ENCODE data around the gene FBXL7.

The FBXL7 gene

DNA sequence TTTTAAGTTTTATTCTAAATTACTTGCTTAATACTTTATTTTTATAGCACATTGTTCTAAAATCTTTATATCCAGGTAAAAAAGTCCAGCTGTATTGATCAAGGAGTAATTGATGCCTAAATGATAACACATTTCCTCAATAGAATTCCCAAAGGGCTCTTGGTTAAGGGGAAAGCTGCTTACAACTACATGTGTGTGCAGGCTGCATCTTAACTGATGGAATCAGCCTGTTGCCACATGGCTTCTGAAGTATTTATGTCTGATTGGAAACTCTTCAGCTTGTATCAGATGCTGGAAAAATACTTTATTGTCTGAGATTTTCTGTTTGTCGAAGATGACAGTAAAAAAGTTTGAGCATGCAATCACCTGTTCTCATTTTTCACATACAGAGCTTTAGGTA is 182.6 kb downstream of the FBXL7 start:
- no peak overlapping the region for H3K4me3 ChIP-seq (ENCODE audit: control insufficient read depth, low read depth, low read length)
- TF ChIP-seq, protein P1, sequence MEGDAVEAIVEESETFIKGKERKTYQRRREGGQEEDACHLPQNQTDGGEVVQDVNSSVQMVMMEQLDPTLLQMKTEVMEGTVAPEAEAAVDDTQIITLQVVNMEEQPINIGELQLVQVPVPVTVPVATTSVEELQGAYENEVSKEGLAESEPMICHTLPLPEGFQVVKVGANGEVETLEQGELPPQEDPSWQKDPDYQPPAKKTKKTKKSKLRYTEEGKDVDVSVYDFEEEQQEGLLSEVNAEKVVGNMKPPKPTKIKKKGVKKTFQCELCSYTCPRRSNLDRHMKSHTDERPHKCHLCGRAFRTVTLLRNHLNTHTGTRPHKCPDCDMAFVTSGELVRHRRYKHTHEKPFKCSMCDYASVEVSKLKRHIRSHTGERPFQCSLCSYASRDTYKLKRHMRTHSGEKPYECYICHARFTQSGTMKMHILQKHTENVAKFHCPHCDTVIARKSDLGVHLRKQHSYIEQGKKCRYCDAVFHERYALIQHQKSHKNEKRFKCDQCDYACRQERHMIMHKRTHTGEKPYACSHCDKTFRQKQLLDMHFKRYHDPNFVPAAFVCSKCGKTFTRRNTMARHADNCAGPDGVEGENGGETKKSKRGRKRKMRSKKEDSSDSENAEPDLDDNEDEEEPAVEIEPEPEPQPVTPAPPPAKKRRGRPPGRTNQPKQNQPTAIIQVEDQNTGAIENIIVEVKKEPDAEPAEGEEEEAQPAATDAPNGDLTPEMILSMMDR (IDR thresholded peaks at IDR 0.05; ENCODE audit: control insufficient read depth, insufficient read depth, low read depth, low read length, missing control alignments), result no peak
- no peak for DNase-seq (ENCODE audit: low read depth)

DNA sequence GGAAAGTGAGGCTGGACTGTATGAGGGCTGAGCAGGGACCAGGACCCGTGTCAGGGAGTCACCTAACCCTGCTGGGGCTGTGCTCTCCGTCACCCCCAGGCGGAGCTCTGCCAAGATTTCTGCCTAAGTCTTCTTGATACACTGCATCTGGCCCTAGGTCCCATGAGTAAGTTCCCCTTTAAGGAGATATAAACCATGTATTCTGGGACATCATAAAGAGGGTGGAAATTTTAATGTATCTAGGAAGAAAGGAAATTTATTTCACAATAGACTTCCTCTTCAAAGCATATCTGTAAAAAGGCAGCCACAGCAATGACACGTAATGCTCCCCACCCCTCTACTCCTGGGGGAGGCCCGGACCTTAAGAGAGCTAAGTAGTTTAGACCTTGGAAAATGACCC is 183.4 kb downstream of the FBXL7 start:
- DNase-seq (ENCODE audit: low read depth), result no peak
- TF ChIP-seq, protein P1 (IDR thresholded peaks at IDR 0.05; ENCODE audit: control insufficient read depth, insufficient read depth, low read depth, low read length, missing control alignments), result no peak
- H3K4me3 ChIP-seq (ENCODE audit: control insufficient read depth, low read depth, low read length), result no peak overlapping the region

DNA sequence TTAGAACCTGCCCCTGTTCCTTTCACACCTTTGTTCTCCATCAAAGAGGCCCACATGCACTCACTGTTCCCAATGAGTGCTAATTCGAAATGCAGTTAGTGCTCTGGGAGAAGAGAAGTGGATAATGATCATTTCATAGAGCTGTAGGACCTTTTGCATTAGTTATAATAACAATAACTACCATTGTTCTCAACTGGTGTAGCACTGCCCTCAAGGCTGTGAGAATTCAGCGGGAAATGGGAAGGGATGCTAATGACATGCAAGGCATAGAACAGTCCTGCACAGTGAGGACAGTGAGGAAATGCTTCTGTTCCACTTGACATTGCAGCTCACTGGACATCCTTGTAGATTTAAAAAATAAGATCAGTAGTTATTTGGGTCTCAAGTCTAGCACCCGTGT is 187.4 kb downstream of the FBXL7 start:
- no peak overlapping the region for H3K4me3 ChIP-seq (ENCODE audit: control insufficient read depth, low read depth, low read length)
- no peak for DNase-seq (ENCODE audit: low read depth)

DNA sequence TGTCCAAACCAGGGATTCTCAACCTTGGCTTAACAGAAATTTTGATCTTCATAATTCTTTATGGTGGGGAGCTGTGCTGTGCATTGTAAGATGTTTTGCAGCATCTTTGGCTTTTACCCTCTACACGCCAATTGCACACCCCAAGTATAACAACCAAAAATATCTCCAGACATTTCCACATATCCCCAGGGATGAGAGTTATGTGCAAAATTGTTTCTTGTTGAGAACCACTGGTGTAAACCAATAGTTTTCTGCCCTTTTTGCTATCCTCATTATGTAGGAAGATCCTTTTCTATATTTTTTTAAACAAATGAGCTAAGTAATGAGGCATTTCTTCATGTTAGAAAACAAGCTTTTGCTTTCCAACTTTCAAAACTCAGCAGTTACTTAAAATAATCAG is 189.9 kb downstream of the FBXL7 start:
- TF ChIP-seq, protein P1 (IDR thresholded peaks at IDR 0.05; ENCODE audit: control insufficient read depth, insufficient read depth, low read depth, low read length, missing control alignments), result no peak
- no peak for DNase-seq (ENCODE audit: low read depth)
- H3K4me3 ChIP-seq (ENCODE audit: control insufficient read depth, low read depth, low read length), result no peak overlapping the region

More for the DNA sequence above, 187.4 kb downstream of the FBXL7 start:
- TF ChIP-seq, protein P1 (IDR thresholded peaks at IDR 0.05; ENCODE audit: control insufficient read depth, insufficient read depth, low read depth, low read length, missing control alignments), result no peak

DNA sequence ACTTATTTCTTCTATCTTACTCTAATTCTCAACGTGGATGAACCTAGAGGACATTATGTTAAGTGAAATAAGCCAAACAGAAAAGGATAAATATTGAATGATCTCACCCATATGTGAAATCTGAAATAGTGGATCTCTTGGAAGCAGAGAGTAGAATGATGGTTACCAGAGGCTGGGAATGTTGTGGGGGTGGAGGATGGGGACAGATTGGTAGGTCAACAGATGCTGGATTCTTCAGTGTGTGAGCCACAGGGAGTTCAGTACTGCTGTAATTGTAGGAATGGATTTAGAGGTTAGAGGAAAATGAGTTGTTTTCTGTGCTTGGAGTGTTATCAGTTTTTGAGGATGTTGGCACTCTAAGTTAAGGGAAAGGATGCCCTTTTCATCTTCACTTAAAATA is 190.6 kb downstream of the FBXL7 start:
- TF ChIP-seq, protein P1 (IDR thresholded peaks at IDR 0.05; ENCODE audit: control insufficient read depth, insufficient read depth, low read depth, low read length, missing control alignments), result no peak
- no peak for DNase-seq (ENCODE audit: low read depth)
- H3K4me3 ChIP-seq (ENCODE audit: control insufficient read depth, low read depth, low read length), result no peak overlapping the region

DNA sequence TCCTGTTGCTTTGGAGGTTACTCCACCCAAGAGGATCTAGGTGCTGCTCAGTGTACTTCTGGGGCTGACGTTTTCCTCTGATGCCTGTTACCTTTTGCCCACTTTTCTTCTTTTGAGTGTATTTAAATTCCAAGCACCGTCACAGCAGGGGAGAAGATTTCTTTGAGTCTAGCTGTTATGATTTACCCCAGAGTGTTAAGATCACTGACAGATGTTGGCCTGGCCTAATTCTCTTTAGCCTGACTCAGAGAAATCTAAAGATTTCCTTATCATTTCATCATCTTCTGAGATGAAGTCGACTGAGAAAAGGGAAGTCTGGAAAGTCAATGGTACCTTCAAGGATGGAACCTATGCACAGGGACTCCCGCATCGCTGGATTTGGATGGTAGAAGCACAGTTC is 191.5 kb downstream of the FBXL7 start:
- DNase-seq (ENCODE audit: low read depth), result peak; percentile 58
- H3K4me3 ChIP-seq (ENCODE audit: control insufficient read depth, low read depth, low read length), result no peak overlapping the region
- TF ChIP-seq, protein P1 (IDR thresholded peaks at IDR 0.05; ENCODE audit: control insufficient read depth, insufficient read depth, low read depth, low read length, missing control alignments), result no peak

Measured in AG09309 (cell line).